ENCODE data around the gene SGSM2. TPM values are rescaled to one million over a fixed set of nuclear protein-coding genes. Genes with fewer than 3 reads are reported as not detected.

The SGSM2 gene
- total RNA-seq, 1 donor from 2014 or later: 127 TPM

DNA sequence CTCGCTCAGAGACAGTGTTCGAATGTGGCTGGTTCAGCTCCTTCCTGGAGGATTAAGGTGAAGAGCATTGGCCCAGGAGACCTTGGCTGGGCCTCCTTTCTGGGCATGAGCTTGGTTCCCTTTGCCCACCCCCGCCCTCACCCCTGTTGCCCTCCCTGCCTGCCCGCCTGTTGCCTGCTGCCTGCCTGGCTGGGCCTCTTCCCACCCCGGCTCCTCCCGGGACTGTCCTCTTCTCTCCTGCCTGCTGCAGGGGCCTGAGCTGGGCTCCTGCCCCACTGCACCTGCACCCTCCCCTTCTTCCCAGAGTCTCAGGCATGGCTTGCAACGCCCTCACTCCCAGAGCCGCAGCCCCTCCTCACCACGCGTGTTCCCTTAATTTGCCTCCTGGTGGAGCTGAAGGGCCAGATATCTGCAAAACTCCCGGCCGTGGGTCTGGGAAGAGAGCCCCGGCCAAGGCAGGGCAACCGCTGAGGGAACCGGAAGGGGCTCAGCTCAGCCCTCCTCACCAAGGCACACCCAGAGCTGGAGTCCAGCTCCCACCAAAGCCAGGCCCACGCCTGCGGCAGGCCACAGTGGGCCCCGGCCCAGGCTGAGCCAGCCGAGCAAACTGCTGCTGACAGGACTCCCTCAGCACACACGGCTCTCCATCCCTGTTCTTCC, 32.4 kb downstream of the SGSM2 start:
- Mint-ChIP-seq H3K4me1 (ENCODE audit: low read depth) (no peaks in the 10 kb centered on the region), H3K36me3 (ENCODE audit: insufficient read depth) (peaks cover 3% of the 10 kb centered on the region), H3K9me3 (ENCODE audit: low read depth) (no peaks in the 10 kb centered on the region), H3K27me3 (no peaks in the 10 kb centered on the region), H3K4me3 (ENCODE audit: low read depth) (no peak overlapping the region), H3K27ac (no peak overlapping the region)
- TF ChIP-seq, protein P1, sequence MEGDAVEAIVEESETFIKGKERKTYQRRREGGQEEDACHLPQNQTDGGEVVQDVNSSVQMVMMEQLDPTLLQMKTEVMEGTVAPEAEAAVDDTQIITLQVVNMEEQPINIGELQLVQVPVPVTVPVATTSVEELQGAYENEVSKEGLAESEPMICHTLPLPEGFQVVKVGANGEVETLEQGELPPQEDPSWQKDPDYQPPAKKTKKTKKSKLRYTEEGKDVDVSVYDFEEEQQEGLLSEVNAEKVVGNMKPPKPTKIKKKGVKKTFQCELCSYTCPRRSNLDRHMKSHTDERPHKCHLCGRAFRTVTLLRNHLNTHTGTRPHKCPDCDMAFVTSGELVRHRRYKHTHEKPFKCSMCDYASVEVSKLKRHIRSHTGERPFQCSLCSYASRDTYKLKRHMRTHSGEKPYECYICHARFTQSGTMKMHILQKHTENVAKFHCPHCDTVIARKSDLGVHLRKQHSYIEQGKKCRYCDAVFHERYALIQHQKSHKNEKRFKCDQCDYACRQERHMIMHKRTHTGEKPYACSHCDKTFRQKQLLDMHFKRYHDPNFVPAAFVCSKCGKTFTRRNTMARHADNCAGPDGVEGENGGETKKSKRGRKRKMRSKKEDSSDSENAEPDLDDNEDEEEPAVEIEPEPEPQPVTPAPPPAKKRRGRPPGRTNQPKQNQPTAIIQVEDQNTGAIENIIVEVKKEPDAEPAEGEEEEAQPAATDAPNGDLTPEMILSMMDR (IDR thresholded peaks at IDR 0.05; ENCODE audit: unreplicated experiment): no peak
- DNase-seq (ENCODE audit: low spot score, unreplicated experiment): no peak

DNA sequence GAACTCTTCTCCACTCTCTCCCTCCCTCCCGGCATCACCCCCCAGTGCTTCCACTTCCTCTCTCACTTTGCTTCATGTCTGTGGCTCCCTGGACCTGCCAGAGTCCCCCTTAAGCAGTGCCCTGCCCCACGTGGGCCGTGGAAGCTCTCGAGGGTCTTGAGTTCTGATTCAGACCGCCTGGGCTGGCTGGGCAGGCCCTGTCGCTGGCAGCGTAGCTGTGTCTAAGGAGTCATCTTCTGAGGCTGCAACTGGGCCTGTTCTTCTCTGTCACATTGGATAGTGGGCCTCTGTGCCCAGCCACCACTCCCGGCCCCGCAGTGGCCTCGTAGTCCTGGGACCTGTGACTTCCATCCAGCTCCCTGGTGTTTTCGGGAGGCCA, 32.9 kb downstream of the SGSM2 start:
- H3K9me3 Mint-ChIP-seq (ENCODE audit: low read depth): no peaks in the 10 kb centered on the region
- no peak overlapping the region for H3K4me3 Mint-ChIP-seq (ENCODE audit: low read depth)
- H3K36me3 Mint-ChIP-seq (ENCODE audit: insufficient read depth): peaks cover 7% of the 10 kb centered on the region
- DNase-seq (ENCODE audit: low spot score, unreplicated experiment): no peak
- TF ChIP-seq, protein P1 (IDR thresholded peaks at IDR 0.05; ENCODE audit: unreplicated experiment): no peak
- no peak overlapping the region for H3K27ac Mint-ChIP-seq
- H3K27me3 Mint-ChIP-seq: no peaks in the 10 kb centered on the region
- no peaks in the 10 kb centered on the region for H3K4me1 Mint-ChIP-seq (ENCODE audit: low read depth)

- Mint-ChIP-seq H3K36me3 (ENCODE audit: insufficient read depth) (peaks cover 7% of the 10 kb centered on the region), H3K4me3 (ENCODE audit: low read depth) (no peak overlapping the region), H3K4me1 (ENCODE audit: low read depth) (no peaks in the 10 kb centered on the region), H3K27me3 (no peaks in the 10 kb centered on the region), H3K9me3 (ENCODE audit: low read depth) (no peaks in the 10 kb centered on the region), H3K27ac (no peak overlapping the region)
- TF ChIP-seq, protein P1 (IDR thresholded peaks at IDR 0.05; ENCODE audit: unreplicated experiment): no peak
- DNase-seq (ENCODE audit: low spot score, unreplicated experiment): no peak
These were observed 34.2 kb downstream of the SGSM2 start for GRCh38 chr17:2371183-2372130.

- H3K4me3 Mint-ChIP-seq (ENCODE audit: low read depth): no peak overlapping the region
- no peak for DNase-seq (ENCODE audit: low spot score, unreplicated experiment)
- no peak overlapping the region for H3K27ac Mint-ChIP-seq
- H3K9me3 Mint-ChIP-seq (ENCODE audit: low read depth): no peaks in the 10 kb centered on the region
- no peaks in the 10 kb centered on the region for H3K27me3 Mint-ChIP-seq
- no peaks in the 10 kb centered on the region for H3K4me1 Mint-ChIP-seq (ENCODE audit: low read depth)
- TF ChIP-seq, protein P1 (IDR thresholded peaks at IDR 0.05; ENCODE audit: unreplicated experiment): no peak
- H3K36me3 Mint-ChIP-seq (ENCODE audit: insufficient read depth): peaks cover 5% of the 10 kb centered on the region
These were observed 34.9 kb downstream of the SGSM2 start for GRCh38 chr17:2372180-2372579.

- no peak overlapping the region for H3K27ac Mint-ChIP-seq
- H3K9me3 Mint-ChIP-seq (ENCODE audit: low read depth): no peaks in the 10 kb centered on the region
- peaks cover 5% of the 10 kb centered on the region for H3K36me3 Mint-ChIP-seq (ENCODE audit: insufficient read depth)
- no peaks in the 10 kb centered on the region for H3K4me1 Mint-ChIP-seq (ENCODE audit: low read depth)
- no peak for DNase-seq (ENCODE audit: low spot score, unreplicated experiment)
- TF ChIP-seq, protein P1 (IDR thresholded peaks at IDR 0.05; ENCODE audit: unreplicated experiment): no peak
- no peak overlapping the region for H3K4me3 Mint-ChIP-seq (ENCODE audit: low read depth)
- H3K27me3 Mint-ChIP-seq: no peaks in the 10 kb centered on the region
These were observed 35.4 kb downstream of the SGSM2 start for GRCh38 chr17:2372681-2373080.
